PFSK-1 (cell line): Measurements from ENCODE around the gene MAP3K12.

ENCODE experiments used
- POLR2AphosphoS5 ChIP-seq: IDR thresholded peaks from 2 replicates; pipeline ENCODE4 v1.6.1; 2012; ENCODE audit warnings: low read depth, mild to moderate bottlenecking, control low read depth, low read length, moderate library complexity
- SIN3A ChIP-seq: IDR thresholded peaks from 2 replicates; pipeline ENCODE4 v1.6.1; 2012; ENCODE audit warnings: mild to moderate bottlenecking, low read length, moderate library complexity, borderline replicate concordance; ENCODE audit not compliant: insufficient read depth
- TAF1 ChIP-seq: IDR thresholded peaks from 2 replicates; pipeline ENCODE4 v1.6.1; 2012; ENCODE audit warnings: low read length, control low read depth, borderline replicate concordance; ENCODE audit not compliant: insufficient read depth

DNA sequence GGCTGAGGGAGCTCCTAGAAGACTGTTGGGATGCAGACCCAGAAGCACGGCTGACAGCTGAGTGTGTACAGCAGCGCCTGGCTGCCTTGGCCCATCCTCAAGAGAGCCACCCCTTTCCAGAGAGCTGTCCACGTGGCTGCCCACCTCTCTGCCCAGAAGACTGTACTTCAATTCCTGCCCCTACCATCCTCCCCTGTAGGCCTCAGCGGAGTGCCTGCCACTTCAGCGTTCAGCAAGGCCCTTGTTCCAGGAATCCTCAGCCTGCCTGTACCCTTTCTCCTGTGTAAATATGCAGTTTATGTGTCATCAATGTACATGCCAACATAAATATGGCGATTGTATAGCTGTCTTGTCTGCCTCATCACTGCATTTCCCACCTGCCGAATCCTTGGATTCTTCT lies 68.1 kb downstream of the MAP3K12 start:
- TF ChIP-seq POLR2AphosphoS5 = no peak
- TF ChIP-seq SIN3A = no peak
- TF ChIP-seq TAF1 = no peak
